SK-N-SH treated with all-trans-retinoic acid at 6 μM for 48 hours (cell line): ENCODE measurements around the gene KRT82.

Source experiments
- ATAC-seq: fragments of 200-7000 bp; cut with Tn5 transposase; 3 replicates; pipeline ENCODE4 v1.9.1; 2020; ENCODE audit warnings: mild to moderate bottlenecking, moderate library complexity
- ARNTL ChIP-seq: fragments of 450-650 bp; formaldehyde crosslinking; IDR thresholded peaks from 2 replicates; pipeline ENCODE4 v1.5.0; 2020; ENCODE audit warnings: low read depth, mild to moderate bottlenecking, moderate library complexity, borderline replicate concordance
- BACH2 ChIP-seq: fragments of 250-450 bp; sonication (Bioruptor Pico); IDR thresholded peaks from 2 replicates; pipeline ENCODE4 v1.9.0; 2021; ENCODE audit warnings: mild to moderate bottlenecking, borderline replicate concordance
- CREB5 ChIP-seq: fragments of 250-450 bp; sonication (Bioruptor Pico); IDR thresholded peaks from 2 replicates; pipeline ENCODE4 v1.5.1; 2020; ENCODE audit warnings: low read depth, mild to moderate bottlenecking, moderate library complexity
- CSDC2 ChIP-seq: fragments of 250-450 bp; sonication (Bioruptor Pico); IDR thresholded peaks from 2 replicates; pipeline ENCODE4 v1.5.0; 2020; ENCODE audit warnings: mild to moderate bottlenecking, moderate library complexity
- ESRRG ChIP-seq: fragments of 250-450 bp; sonication (Bioruptor Pico); IDR thresholded peaks from 2 replicates; pipeline ENCODE4 v1.6.1; 2021; ENCODE audit warnings: mild to moderate bottlenecking
- GLIS3 ChIP-seq: fragments of 250-450 bp; sonication (Bioruptor Pico); IDR thresholded peaks from 2 replicates; pipeline ENCODE4 v1.5.0; 2020; ENCODE audit warnings: mild to moderate bottlenecking, moderate library complexity
- ISL1 ChIP-seq: fragments of 250-450 bp; sonication (Bioruptor Pico); IDR thresholded peaks from 2 replicates; pipeline ENCODE4 v2.1.2; 2022; ENCODE audit warnings: mild to moderate bottlenecking, moderate library complexity
- OSR1 ChIP-seq: fragments of 250-450 bp; sonication (Bioruptor Pico); IDR thresholded peaks from 2 replicates; pipeline ENCODE4 v1.8.0; 2022; ENCODE audit warnings: moderate library complexity, mild to moderate bottlenecking, inconsistent platforms
- PATZ1 ChIP-seq: fragments of 250-450 bp; sonication (Bioruptor Pico); IDR thresholded peaks from 2 replicates; pipeline ENCODE4 v1.8.0; 2020; ENCODE audit warnings: mild to moderate bottlenecking, moderate library complexity, borderline replicate concordance
- POU6F1 ChIP-seq: fragments of 250-450 bp; sonication (Bioruptor Pico); IDR thresholded peaks from 2 replicates; pipeline ENCODE4 v1.8.0; 2021; ENCODE audit warnings: low read depth, mild to moderate bottlenecking, moderate library complexity, borderline replicate concordance
- PPARA ChIP-seq: fragments of 250-450 bp; sonication (Bioruptor Pico); IDR thresholded peaks from 2 replicates; pipeline ENCODE4 v1.5.0; 2020; ENCODE audit warnings: mild to moderate bottlenecking, borderline replicate concordance
- RARB ChIP-seq: fragments of 250-450 bp; sonication (Bioruptor Pico); IDR thresholded peaks from 2 replicates; pipeline ENCODE4 v1.8.0; 2021; ENCODE audit warnings: mild to moderate bottlenecking, moderate library complexity
- SNAI2 ChIP-seq: fragments of 250-450 bp; sonication (Bioruptor Pico); IDR thresholded peaks from 2 replicates; pipeline ENCODE4 v1.5.0; 2020; ENCODE audit warnings: mild to moderate bottlenecking, moderate library complexity
- TCF4 ChIP-seq: fragments of 250-450 bp; sonication (Bioruptor Pico); IDR thresholded peaks from 2 replicates; pipeline ENCODE4 v1.8.0; 2021; ENCODE audit warnings: mild to moderate bottlenecking, moderate library complexity, borderline replicate concordance
- TOX ChIP-seq: fragments of 250-450 bp; sonication (Bioruptor Pico); IDR thresholded peaks from 2 replicates; pipeline ENCODE4 v1.8.0; 2021; ENCODE audit warnings: mild to moderate bottlenecking, moderate library complexity, borderline replicate concordance
- ZFP3 ChIP-seq: fragments of 250-450 bp; sonication (Bioruptor Pico); IDR thresholded peaks from 2 replicates; pipeline ENCODE4 v1.5.0; 2020; ENCODE audit warnings: mild to moderate bottlenecking, moderate library complexity
- ZFP30 ChIP-seq: fragments of 450-650 bp; formaldehyde crosslinking; IDR thresholded peaks from 2 replicates; pipeline ENCODE4 v1.5.0; 2022; ENCODE audit warnings: mild to moderate bottlenecking, moderate library complexity
- ZNF70 ChIP-seq: fragments of 450-650 bp; formaldehyde crosslinking; IDR thresholded peaks from 2 replicates; pipeline ENCODE4 v1.5.0; 2020; ENCODE audit warnings: mild to moderate bottlenecking, moderate library complexity
- ZNF8 ChIP-seq: fragments of 450-650 bp; formaldehyde crosslinking; IDR thresholded peaks from 2 replicates; pipeline ENCODE4 v1.5.0; 2020; ENCODE audit warnings: mild to moderate bottlenecking, moderate library complexity

KRT82 gene

GRCh38 chr12:52396656-52397055 lies 9.5 kb downstream of the KRT82 start (continued):
- TF ChIP-seq PATZ1 (CRISPR knock-in tag) (no peak), SNAI2 (CRISPR knock-in tag) (no peak), ZFP3 (CRISPR knock-in tag) (no peak), CREB5 (CRISPR knock-in tag) (no peak), BACH2 (CRISPR knock-in tag) (no peak)

GRCh38 chr12:52395761-52396434 lies 10.2 kb downstream of the KRT82 start:
- ATAC-seq = no peak; the same call in 2 of the 3 replicates
- TF ChIP-seq ESRRG (CRISPR knock-in tag) = no peak
- no peak for TF ChIP-seq ARNTL (CRISPR knock-in tag)
- TF ChIP-seq ZNF70 (CRISPR knock-in tag) = no peak
- no peak for TF ChIP-seq BACH2 (CRISPR knock-in tag)
- TF ChIP-seq TCF4 (CRISPR knock-in tag) = no peak

GRCh38 chr12:52394836-52395405 lies 11.2 kb downstream of the KRT82 start:
- no peak for TF ChIP-seq ISL1
- no peak for TF ChIP-seq ARNTL (CRISPR knock-in tag)
- TF ChIP-seq OSR1 (CRISPR knock-in tag) = no peak
- TF ChIP-seq PPARA (CRISPR knock-in tag) = no peak
- no peak for TF ChIP-seq ZFP30 (CRISPR knock-in tag)
- no peak for TF ChIP-seq ZNF8 (CRISPR knock-in tag)
- no peak for TF ChIP-seq CREB5 (CRISPR knock-in tag)
- no peak for TF ChIP-seq ZNF70 (CRISPR knock-in tag)
- TF ChIP-seq TCF4 (CRISPR knock-in tag) = no peak
- TF ChIP-seq TOX = no peak
- no peak for TF ChIP-seq PATZ1 (CRISPR knock-in tag)
- TF ChIP-seq CSDC2 (CRISPR knock-in tag) = no peak
- no peak for TF ChIP-seq GLIS3 (CRISPR knock-in tag)
- ATAC-seq = no peak

GRCh38 chr12:52392465-52393007 lies 13.6 kb downstream of the KRT82 start:
- ATAC-seq = no peak
- TF ChIP-seq OSR1 (CRISPR knock-in tag) = no peak
- no peak for TF ChIP-seq PPARA (CRISPR knock-in tag)
- no peak for TF ChIP-seq PATZ1 (CRISPR knock-in tag)
- TF ChIP-seq ZNF70 (CRISPR knock-in tag) = no peak
- TF ChIP-seq RARB (CRISPR knock-in tag) = no peak
- TF ChIP-seq TCF4 (CRISPR knock-in tag) = no peak
- TF ChIP-seq ZFP30 (CRISPR knock-in tag) = no peak
- TF ChIP-seq SNAI2 (CRISPR knock-in tag) = no peak
- TF ChIP-seq BACH2 (CRISPR knock-in tag) = no peak
- TF ChIP-seq ESRRG (CRISPR knock-in tag) = no peak
- no peak for TF ChIP-seq CSDC2 (CRISPR knock-in tag)
- no peak for TF ChIP-seq ZFP3 (CRISPR knock-in tag)
- TF ChIP-seq ARNTL (CRISPR knock-in tag) = no peak
- TF ChIP-seq POU6F1 (CRISPR knock-in tag) = no peak
